ENCODE measurements around the gene PDXK.

- no peak for TF ChIP-seq CTCF (IDR thresholded peaks at IDR 0.05)
- TF ChIP-seq POLR2A (IDR thresholded peaks at IDR 0.05), result no peak
These were observed 60.7 kb downstream of the PDXK start for GRCh38 chr21:43779660-43780059.

All from breast epithelium (tissue), 3 donors.